ENCODE results near the gene CCDC186. TPM values are rescaled to one million over a fixed set of nuclear protein-coding genes. Genes with fewer than 3 reads are reported as not detected.

CCDC186 gene
- total and polyA plus RNA-seq, 2 of the 13 experiments (the other 11 are each of a cell fraction or from before 2014, with no cell fraction given): 4.2 to 11.8 TPM

DNA sequence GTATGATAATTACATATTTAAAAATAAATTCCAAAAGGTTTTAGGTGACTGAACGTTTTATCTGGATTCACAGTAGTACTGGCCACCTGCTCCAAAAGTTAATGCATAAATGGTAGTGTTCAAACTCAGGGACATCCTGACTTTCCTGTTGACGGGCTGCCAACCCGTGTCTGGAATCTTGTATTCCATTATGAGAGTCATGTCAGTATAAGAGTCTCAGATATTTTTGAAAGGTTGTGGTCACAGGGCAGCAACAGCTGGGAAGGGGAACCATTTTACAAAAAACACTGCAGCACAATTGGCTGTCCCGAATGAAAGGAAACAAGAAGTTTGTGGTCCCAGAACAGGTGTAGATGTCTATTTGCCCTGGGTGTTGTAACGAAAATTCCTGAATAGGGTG is 8.0 kb upstream of the CCDC186 start (continued):
- no peak for TF ChIP-seq NR2F1 (CRISPR knock-in tag; IDR thresholded peaks at IDR 0.05)
- no peak for TF ChIP-seq MED13 (CRISPR knock-in tag; IDR thresholded peaks at IDR 0.05)
- TF ChIP-seq, protein P1, sequence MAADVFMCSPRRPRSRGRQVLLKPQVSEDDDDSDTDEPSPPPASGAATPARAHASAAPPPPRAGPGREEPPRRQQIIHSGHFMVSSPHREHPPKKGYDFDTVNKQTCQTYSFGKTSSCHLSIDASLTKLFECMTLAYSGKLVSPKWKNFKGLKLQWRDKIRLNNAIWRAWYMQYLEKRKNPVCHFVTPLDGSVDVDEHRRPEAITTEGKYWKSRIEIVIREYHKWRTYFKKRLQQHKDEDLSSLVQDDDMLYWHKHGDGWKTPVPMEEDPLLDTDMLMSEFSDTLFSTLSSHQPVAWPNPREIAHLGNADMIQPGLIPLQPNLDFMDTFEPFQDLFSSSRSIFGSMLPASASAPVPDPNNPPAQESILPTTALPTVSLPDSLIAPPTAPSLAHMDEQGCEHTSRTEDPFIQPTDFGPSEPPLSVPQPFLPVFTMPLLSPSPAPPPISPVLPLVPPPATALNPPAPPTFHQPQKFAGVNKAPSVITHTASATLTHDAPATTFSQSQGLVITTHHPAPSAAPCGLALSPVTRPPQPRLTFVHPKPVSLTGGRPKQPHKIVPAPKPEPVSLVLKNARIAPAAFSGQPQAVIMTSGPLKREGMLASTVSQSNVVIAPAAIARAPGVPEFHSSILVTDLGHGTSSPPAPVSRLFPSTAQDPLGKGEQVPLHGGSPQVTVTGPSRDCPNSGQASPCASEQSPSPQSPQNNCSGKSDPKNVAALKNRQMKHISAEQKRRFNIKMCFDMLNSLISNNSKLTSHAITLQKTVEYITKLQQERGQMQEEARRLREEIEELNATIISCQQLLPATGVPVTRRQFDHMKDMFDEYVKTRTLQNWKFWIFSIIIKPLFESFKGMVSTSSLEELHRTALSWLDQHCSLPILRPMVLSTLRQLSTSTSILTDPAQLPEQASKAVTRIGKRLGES (CRISPR knock-in tag; IDR thresholded peaks at IDR 0.05; ENCODE audit: borderline replicate concordance): no peak
- no peak for TF ChIP-seq ZNF44 (CRISPR knock-in tag; IDR thresholded peaks at IDR 0.05)
- TF ChIP-seq ZNF546 (CRISPR knock-in tag; conservative IDR thresholded peaks at IDR 0.05): no peak
- TF ChIP-seq ZSCAN9 (CRISPR knock-in tag; IDR thresholded peaks at IDR 0.05; ENCODE audit: borderline replicate concordance): no peak
- no peak for TF ChIP-seq NR1H2 (CRISPR knock-in tag; IDR thresholded peaks at IDR 0.05; ENCODE audit: borderline replicate concordance, low read depth)

DNA sequence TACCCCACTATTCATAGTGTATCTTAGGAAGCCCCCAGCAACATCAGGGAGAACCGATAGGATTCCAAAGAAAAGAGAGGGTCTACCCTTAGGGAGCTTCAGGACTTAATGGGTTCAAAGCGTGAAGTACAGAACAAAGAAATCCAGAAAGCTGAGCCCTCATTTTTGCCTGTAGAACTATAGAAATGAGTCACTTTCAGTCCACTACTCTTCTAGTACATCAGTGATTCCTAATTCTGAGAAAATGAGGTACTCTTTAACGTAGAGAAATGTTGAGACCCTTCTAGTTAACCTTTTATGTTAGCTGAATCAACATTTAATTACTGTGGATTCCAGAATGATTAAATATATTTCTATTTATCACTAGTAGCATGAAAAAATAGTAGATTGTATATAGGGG is 6.9 kb upstream of the CCDC186 start:
- in situ Hi-C loops (cut with HindIII; ENCODE audit: extremely low pct_ligation_motif_present, low pct_unique_long_range_greater_than_20kb): no loop called here
- FAIRE-seq: no peak
- no TSS peak for BruUV-seq (replicated peaks)
- Histone ChIP-seq H3K4me3 (replicated peaks in 1 of 3; ENCODE audit: insufficient read depth in 1 of 3, low read depth in 2 of 3, low read length in 3 of 3) (no peak overlapping the region), H3K9me3 (ENCODE audit: low read length) (no peaks in the 10 kb centered on the region), H3K9ac (ENCODE audit: insufficient read depth, low read depth, low read length) (no peak overlapping the region), H2AFZ (ENCODE audit: low read length) (no peak overlapping the region), H3K36me3 (replicated peaks in 1 of 2; ENCODE audit: control insufficient read depth in 1 of 2, insufficient read depth in 2 of 2, low read length in 2 of 2) (no peaks in the 10 kb centered on the region), H4K20me1 (ENCODE audit: insufficient read depth, low read length) (no peaks in the 10 kb centered on the region), H3K27ac (ENCODE audit: extremely low read length, insufficient read depth, low read length) (no peak overlapping the region), H3K27me3 (ENCODE audit: control insufficient read depth in 1 of 2, insufficient read depth in 2 of 2, low read length in 2 of 2) (peaks cover 0 to 5% of the 10 kb centered on the region in 2 experiments; a peak in 1 of 5 replicates), H3K79me2 (ENCODE audit: insufficient read depth, low read length) (no peaks in the 10 kb centered on the region), H3K4me2 (ENCODE audit: low read depth, low read length) (no peak overlapping the region), H3K4me1 (ENCODE audit: insufficient read depth, low read length) (no peaks in the 10 kb centered on the region)
- intact Hi-C loops (cut with micrococcal nuclease; ENCODE audit: unreplicated experiment): no loop called here
- DNase-seq (ENCODE audit: low spot score): no peak
- POLR2A ChIA-PET: no interaction called here
- CTCF ChIA-PET (ENCODE audit: low intra/inter-chr PET ratio, low total read pairs): no interaction called here
- no peak for TF ChIP-seq HNF4G (IDR thresholded peaks at IDR 0.05; ENCODE audit: borderline replicate concordance, low read depth, low read length)
- TF ChIP-seq HNF4G (CRISPR knock-in tag; IDR thresholded peaks at IDR 0.05; ENCODE audit: borderline replicate concordance, low read depth): no peak
- no peak for TF ChIP-seq FOXK2 (IDR thresholded peaks at IDR 0.05)
- no peak for TF ChIP-seq MTA3 (CRISPR knock-in tag; IDR thresholded peaks at IDR 0.05)
- TF ChIP-seq TCF7L2 (IDR thresholded peaks at IDR 0.05; ENCODE audit: low read depth, low read length): no peak
- TF ChIP-seq, protein P2, sequence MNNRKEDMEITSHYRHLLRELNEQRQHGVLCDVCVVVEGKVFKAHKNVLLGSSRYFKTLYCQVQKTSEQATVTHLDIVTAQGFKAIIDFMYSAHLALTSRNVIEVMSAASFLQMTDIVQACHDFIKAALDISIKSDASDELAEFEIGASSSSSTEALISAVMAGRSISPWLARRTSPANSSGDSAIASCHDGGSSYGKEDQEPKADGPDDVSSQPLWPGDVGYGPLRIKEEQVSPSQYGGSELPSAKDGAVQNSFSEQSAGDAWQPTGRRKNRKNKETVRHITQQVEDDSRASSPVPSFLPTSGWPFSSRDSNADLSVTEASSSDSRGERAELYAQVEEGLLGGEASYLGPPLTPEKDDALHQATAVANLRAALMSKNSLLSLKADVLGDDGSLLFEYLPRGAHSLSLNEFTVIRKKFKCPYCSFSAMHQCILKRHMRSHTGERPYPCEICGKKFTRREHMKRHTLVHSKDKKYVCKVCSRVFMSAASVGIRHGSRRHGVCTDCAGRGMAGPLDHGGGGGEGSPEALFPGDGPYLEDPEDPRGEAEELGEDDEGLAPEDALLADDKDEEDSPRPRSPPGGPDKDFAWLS (CRISPR knock-in tag; IDR thresholded peaks at IDR 0.05; ENCODE audit: borderline replicate concordance): no peak
- TF ChIP-seq, protein P3, sequence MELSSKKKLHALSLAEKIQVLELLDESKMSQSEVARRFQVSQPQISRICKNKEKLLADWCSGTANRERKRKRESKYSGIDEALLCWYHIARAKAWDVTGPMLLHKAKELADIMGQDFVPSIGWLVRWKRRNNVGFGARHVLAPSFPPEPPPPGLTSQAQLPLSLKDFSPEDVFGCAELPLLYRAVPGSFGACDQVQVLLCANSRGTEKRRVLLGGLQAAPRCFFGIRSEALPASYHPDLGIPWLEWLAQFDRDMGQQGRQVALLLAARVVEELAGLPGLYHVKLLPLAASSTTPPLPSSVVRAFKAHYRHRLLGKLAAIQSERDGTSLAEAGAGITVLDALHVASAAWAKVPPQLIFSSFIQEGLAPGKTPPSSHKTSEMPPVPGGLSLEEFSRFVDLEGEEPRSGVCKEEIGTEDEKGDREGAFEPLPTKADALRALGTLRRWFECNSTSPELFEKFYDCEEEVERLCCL (CRISPR knock-in tag; IDR thresholded peaks at IDR 0.05; ENCODE audit: borderline replicate concordance): no peak
- TF ChIP-seq ZNF496 (CRISPR knock-in tag; IDR thresholded peaks at IDR 0.05; ENCODE audit: insufficient replicate concordance): no peak
- TF ChIP-seq ZNF570 (CRISPR knock-in tag; IDR thresholded peaks at IDR 0.05; ENCODE audit: borderline replicate concordance): no peak
- no peak for TF ChIP-seq SOX5 (CRISPR knock-in tag; IDR thresholded peaks at IDR 0.05; ENCODE audit: borderline replicate concordance)
- TF ChIP-seq HOXA3 (CRISPR knock-in tag; IDR thresholded peaks at IDR 0.05): no peak
- 40% methylated on average over 3 of the region's 3 CpGs for WGBS (ENCODE audit: low lambda C conversion rate)
- no peak for ATAC-seq

Measured in HepG2 (cell line).